Neural progenitor cell (in vitro differentiated cells): Measurements from ENCODE around the gene B3GALT4. TPM values are rescaled to one million over a fixed set of nuclear protein-coding genes. Genes with fewer than 3 reads are reported as not detected.
A peak's percentile ranks its signal among the peaks of the same experiment; 100 is the strongest.

ENCODE experiments used
- DNase-seq: peaks from one replicate; pipeline ENCODE4 v3.0.0-alpha.2; 2016; ENCODE audit warnings: low spot score
- H2AFZ ChIP-seq: fragments of 200-600 bp; sonication (generic); replicated peaks from 2 replicates; pipeline ENCODE4 v1.6.1; 2016; ENCODE audit warnings: antibody characterized with exemption
- H3F3A ChIP-seq: fragments of 200-600 bp; sonication (generic); 2 replicates; pipeline ENCODE4 v1.6.1; 2016; ENCODE audit warnings: antibody characterized with exemption, low read depth
- H3K27ac ChIP-seq: fragments of 200-600 bp; sonication (generic); 2 replicates; pipeline ENCODE4 v1.5.1; 2016; ENCODE audit warnings: mild to moderate bottlenecking
- H3K27me3 ChIP-seq: fragments of 200-600 bp; sonication (generic); 2 replicates; pipeline ENCODE4 v1.6.1; 2016; ENCODE audit warnings: mild to moderate bottlenecking, moderate library complexity
- H3K36me3 ChIP-seq: fragments of 200-600 bp; sonication (generic); 2 replicates; pipeline ENCODE4 v1.5.1; 2016
- H3K4me1 ChIP-seq: fragments of 200-600 bp; sonication (generic); 2 replicates; pipeline ENCODE4 v1.6.1; 2016; ENCODE audit warnings: mixed run types
- H3K4me2 ChIP-seq: fragments of 200-600 bp; sonication (generic); 2 replicates; pipeline ENCODE4 v1.6.1; 2016
- H3K4me3 ChIP-seq: fragments of 200-600 bp; sonication (generic); 2 replicates; pipeline ENCODE4 v1.5.1; 2016
- H3K79me2 ChIP-seq: fragments of 200-600 bp; sonication (generic); 2 replicates; pipeline ENCODE4 v1.6.1; 2016; ENCODE audit warnings: low read depth
- H3K9ac ChIP-seq: fragments of 200-600 bp; sonication (generic); 2 replicates; pipeline ENCODE4 v1.6.1; 2016
- H3K9me3 ChIP-seq: fragments of 200-600 bp; sonication (generic); 2 replicates; pipeline ENCODE4 v1.5.1; 2016; ENCODE audit warnings: low read depth
- H4K20me1 ChIP-seq: fragments of 200-600 bp; sonication (generic); 2 replicates; pipeline ENCODE4 v1.6.1; 2016; ENCODE audit warnings: low read depth
- H3K27ac Mint-ChIP-seq: 3 replicates; pipeline ENCODE4 v1.8.0; 2021; ENCODE audit warnings: mixed read lengths
- H3K27me3 Mint-ChIP-seq: 2 replicates; pipeline ENCODE4 v1.8.0; 2022; ENCODE audit warnings: low read depth, mild to moderate bottlenecking, inconsistent platforms, moderate library complexity, mixed read lengths; ENCODE audit not compliant: insufficient read depth
- H3K36me3 Mint-ChIP-seq: 3 replicates; pipeline ENCODE4 v1.8.0; 2021; ENCODE audit warnings: mixed read lengths
- H3K4me1 Mint-ChIP-seq: 3 replicates; pipeline ENCODE4 v1.8.0; 2021; ENCODE audit warnings: mixed read lengths
- H3K4me3 Mint-ChIP-seq: 3 replicates; pipeline ENCODE4 v1.8.0; 2021; ENCODE audit warnings: mild to moderate bottlenecking, moderate library complexity, mixed read lengths
- H3K9me3 Mint-ChIP-seq: 3 replicates; pipeline ENCODE4 v1.8.0; 2020; ENCODE audit warnings: mixed read lengths
- EZH2 ChIP-seq: fragments of 200-600 bp; sonication (generic); IDR thresholded peaks from 2 replicates; pipeline ENCODE4 v1.6.1; 2017; ENCODE audit warnings: antibody characterized with exemption, mild to moderate bottlenecking, moderate library complexity
- EZH2phosphoT487 ChIP-seq: fragments of 200-600 bp; sonication (generic); IDR thresholded peaks from 2 replicates; pipeline ENCODE4 v1.6.1; 2017; ENCODE audit warnings: antibody characterized with exemption
- total RNA-seq: library from RNA; depleted of rRNA; stranded (reverse); fragments of >200 nt; gene quantifications from 2 replicates; pipeline ENCODE4 v1.2.3, GENCODE V29; 2015; ENCODE audit warnings: low replicate concordance
- TF ChIP-seq, protein P1 (sequence below): fragments of 200-600 bp; sonication (generic); IDR thresholded peaks from 2 replicates; pipeline ENCODE4 v1.5.1; 2017; ENCODE audit warnings: antibody characterized with exemption, mild to moderate bottlenecking

Gene B3GALT4
- total RNA-seq, 1 donor from 2014 or later = 1.1 TPM

DNA sequence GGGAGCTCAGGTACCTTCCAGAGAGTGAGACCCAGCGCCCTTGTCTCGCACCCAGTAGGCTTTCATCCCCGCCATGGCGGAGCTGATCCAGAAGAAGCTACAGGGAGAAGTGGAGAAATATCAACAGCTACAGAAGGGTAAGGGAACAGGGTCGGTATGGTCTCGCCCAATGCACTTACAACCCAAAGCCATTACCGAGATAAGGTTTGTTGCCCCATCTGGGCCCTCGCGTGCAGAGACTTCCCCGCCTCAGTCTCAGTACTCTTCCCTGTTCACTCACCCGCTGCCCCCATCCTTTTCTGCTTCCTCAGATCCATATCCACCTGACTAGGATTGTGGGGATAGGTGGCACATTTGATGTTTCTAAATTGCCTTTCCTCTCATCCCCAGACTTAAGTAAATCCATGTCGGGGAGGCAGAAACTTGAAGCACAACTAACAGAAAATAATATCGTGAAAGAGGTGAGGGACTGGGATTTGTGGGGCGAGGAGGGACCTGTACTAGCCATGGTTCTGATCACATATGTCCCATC is 12.9 kb downstream of the B3GALT4 start:
- Histone ChIP-seq H3K4me3 (peak overlapping the region; percentile 85), H3K79me2 (peaks cover 29% of the 10 kb centered on the region), H3K4me2 (peak overlapping the region; percentile 97), H3K9ac (peak overlapping the region; percentile 69), H3K4me1 (peaks cover 9% of the 10 kb centered on the region), H2AFZ (peak overlapping the region; percentile 99), H3K27me3 (no peaks in the 10 kb centered on the region), H4K20me1 (peaks cover 4% of the 10 kb centered on the region), H3K36me3 (no peaks in the 10 kb centered on the region), H3F3A (peaks cover 6% of the 10 kb centered on the region), H3K27ac (no peak overlapping the region), H3K9me3 (no peaks in the 10 kb centered on the region)
- H3K4me1 Mint-ChIP-seq = peaks cover 31% of the 10 kb centered on the region
- H3K27ac Mint-ChIP-seq = peak overlapping the region; percentile 91
- DNase-seq = no peak
- H3K27me3 Mint-ChIP-seq = peaks cover 5% of the 10 kb centered on the region
- H3K36me3 Mint-ChIP-seq = peaks cover 12% of the 10 kb centered on the region
- TF ChIP-seq, protein P1, sequence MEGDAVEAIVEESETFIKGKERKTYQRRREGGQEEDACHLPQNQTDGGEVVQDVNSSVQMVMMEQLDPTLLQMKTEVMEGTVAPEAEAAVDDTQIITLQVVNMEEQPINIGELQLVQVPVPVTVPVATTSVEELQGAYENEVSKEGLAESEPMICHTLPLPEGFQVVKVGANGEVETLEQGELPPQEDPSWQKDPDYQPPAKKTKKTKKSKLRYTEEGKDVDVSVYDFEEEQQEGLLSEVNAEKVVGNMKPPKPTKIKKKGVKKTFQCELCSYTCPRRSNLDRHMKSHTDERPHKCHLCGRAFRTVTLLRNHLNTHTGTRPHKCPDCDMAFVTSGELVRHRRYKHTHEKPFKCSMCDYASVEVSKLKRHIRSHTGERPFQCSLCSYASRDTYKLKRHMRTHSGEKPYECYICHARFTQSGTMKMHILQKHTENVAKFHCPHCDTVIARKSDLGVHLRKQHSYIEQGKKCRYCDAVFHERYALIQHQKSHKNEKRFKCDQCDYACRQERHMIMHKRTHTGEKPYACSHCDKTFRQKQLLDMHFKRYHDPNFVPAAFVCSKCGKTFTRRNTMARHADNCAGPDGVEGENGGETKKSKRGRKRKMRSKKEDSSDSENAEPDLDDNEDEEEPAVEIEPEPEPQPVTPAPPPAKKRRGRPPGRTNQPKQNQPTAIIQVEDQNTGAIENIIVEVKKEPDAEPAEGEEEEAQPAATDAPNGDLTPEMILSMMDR = no peak
- no peak for TF ChIP-seq EZH2
- H3K4me3 Mint-ChIP-seq = peak overlapping the region; percentile 99
- no peaks in the 10 kb centered on the region for H3K9me3 Mint-ChIP-seq

DNA sequence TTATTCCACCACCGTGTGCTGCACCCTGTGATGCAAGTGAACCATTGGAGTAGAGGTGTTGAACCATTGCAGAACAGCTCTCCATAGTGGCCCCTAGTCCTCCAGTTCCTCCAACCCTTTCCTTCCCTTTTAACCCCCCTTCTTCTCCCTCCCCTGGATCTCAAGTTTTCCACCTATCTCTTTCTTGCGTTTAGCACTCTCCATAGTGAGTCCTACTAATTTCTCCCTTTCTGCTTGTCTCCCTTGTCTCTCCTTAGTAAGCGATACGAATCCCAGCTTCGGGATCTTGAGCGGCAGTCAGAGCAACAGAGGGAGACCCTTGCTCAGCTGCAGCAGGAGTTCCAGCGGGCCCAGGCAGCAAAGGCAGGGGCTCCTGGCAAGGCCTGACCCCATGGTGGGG is 13.5 kb downstream of the B3GALT4 start:
- Histone ChIP-seq H3K27me3 (no peaks in the 10 kb centered on the region), H3K4me2 (peak overlapping the region; percentile 97), H3K79me2 (peaks cover 29% of the 10 kb centered on the region), H3K27ac (no peak overlapping the region), H3K9ac (peak overlapping the region; percentile 69), H2AFZ (no peak overlapping the region), H3K4me3 (peak overlapping the region; percentile 85), H3K9me3 (no peaks in the 10 kb centered on the region), H3K36me3 (no peaks in the 10 kb centered on the region), H4K20me1 (peaks cover 4% of the 10 kb centered on the region), H3F3A (peaks cover 6% of the 10 kb centered on the region), H3K4me1 (peaks cover 9% of the 10 kb centered on the region)
- peaks cover 5% of the 10 kb centered on the region for H3K27me3 Mint-ChIP-seq
- H3K36me3 Mint-ChIP-seq = peaks cover 12% of the 10 kb centered on the region
- no peaks in the 10 kb centered on the region for H3K9me3 Mint-ChIP-seq
- DNase-seq = no peak
- H3K4me1 Mint-ChIP-seq = peaks cover 31% of the 10 kb centered on the region
- H3K27ac Mint-ChIP-seq = no peak overlapping the region
- H3K4me3 Mint-ChIP-seq = peak overlapping the region; percentile 99
- no peak for TF ChIP-seq EZH2phosphoT487
- no peak for TF ChIP-seq EZH2
- TF ChIP-seq, protein P1 = no peak

DNA sequence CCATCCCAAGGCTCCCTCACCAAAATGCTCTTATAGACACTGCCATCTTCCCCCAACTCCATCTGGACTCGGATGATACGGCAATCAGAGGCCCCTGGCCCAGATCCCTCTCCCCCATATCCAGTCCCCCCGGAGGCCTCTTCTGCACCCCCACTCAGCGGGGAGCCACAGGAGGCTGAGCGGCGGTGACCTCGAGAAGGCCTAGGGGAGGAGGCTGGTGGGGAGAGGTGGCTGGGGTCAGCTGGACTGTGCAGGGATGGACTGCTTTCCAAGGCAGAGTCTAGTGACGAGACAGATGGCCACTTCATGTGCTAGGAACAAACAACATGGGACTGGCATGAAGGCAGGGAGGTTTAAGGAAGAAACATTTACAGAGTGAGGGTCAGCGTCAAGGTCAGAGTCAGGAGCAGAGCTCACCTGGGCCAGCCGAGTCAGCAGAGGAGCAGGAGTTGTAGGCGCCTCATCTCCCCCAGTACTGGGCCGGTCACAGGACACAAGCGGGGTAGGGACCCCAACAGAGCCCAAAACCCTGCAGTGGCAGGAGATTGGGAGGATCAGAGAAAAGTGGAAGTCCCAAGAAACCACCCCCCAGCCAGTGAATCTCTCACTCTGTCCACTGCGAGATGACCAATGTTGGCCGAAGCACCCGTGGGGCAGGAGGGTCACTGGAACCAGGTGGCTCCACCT is 16.2 kb downstream of the B3GALT4 start:
- DNase-seq = no peak
- no peaks in the 10 kb centered on the region for H3K9me3 ChIP-seq

More for the DNA sequence above, 16.2 kb downstream of the B3GALT4 start:
- Histone ChIP-seq H3F3A (peaks cover 18% of the 10 kb centered on the region), H3K9ac (no peak overlapping the region), H4K20me1 (peaks cover 4% of the 10 kb centered on the region), H3K4me1 (peaks cover 12% of the 10 kb centered on the region), H3K4me2 (no peak overlapping the region), H3K4me3 (no peak overlapping the region), H2AFZ (no peak overlapping the region), H3K36me3 (no peaks in the 10 kb centered on the region), H3K27ac (no peak overlapping the region), H3K79me2 (peaks cover 30% of the 10 kb centered on the region), H3K27me3 (no peaks in the 10 kb centered on the region)
- Mint-ChIP-seq H3K9me3 (no peaks in the 10 kb centered on the region), H3K4me3 (peak overlapping the region; percentile 31), H3K36me3 (no peaks in the 10 kb centered on the region), H3K27me3 (peaks cover 5% of the 10 kb centered on the region), H3K4me1 (peaks cover 38% of the 10 kb centered on the region), H3K27ac (no peak overlapping the region)
- no peak for TF ChIP-seq EZH2
- TF ChIP-seq, protein P1 = no peak
